NCI-H69 (cell line): ENCODE data around the gene NPAS3.

Experiments used
- DNase-seq: peaks from one replicate; lab custom pipeline; 2025; lab: John Stamatoyannopoulos, UW

NPAS3 gene

GRCh38 chr14:33332497-33332896, 393.8 kb downstream of the NPAS3 start:
- DNase-seq: peak; percentile 22

- no peak for DNase-seq
Measured at GRCh38 chr14:33335366-33335765, 396.7 kb downstream of the NPAS3 start.

GRCh38 chr14:33342299-33342974, 403.8 kb downstream of the NPAS3 start:
- DNase-seq: peak; percentile 33

GRCh38 chr14:33343016-33343415, 404.3 kb downstream of the NPAS3 start:
- DNase-seq: no peak

GRCh38 chr14:33347796-33348195, 409.1 kb downstream of the NPAS3 start:
- DNase-seq: no peak

- DNase-seq: no peak
Measured at GRCh38 chr14:33348510-33348909, 409.8 kb downstream of the NPAS3 start.

- DNase-seq: peak; percentile 21
Measured at GRCh38 chr14:33349871-33350270, 411.2 kb downstream of the NPAS3 start.

GRCh38 chr14:33350366-33350990, 411.8 kb downstream of the NPAS3 start:
- DNase-seq: peak; percentile 53

GRCh38 chr14:33352821-33353220, 414.1 kb downstream of the NPAS3 start:
- no peak for DNase-seq

- DNase-seq: no peak
Measured at GRCh38 chr14:33356181-33356580, 417.5 kb downstream of the NPAS3 start.

- DNase-seq: peak; percentile 62
Measured at GRCh38 chr14:33357225-33358010, 418.7 kb downstream of the NPAS3 start.

GRCh38 chr14:33359288-33359881, 420.7 kb downstream of the NPAS3 start:
- no peak for DNase-seq

- no peak for DNase-seq
Measured at GRCh38 chr14:33362934-33363333, 424.3 kb downstream of the NPAS3 start.

- DNase-seq: no peak
Measured at GRCh38 chr14:33363682-33364081, 425.0 kb downstream of the NPAS3 start.

GRCh38 chr14:33364466-33364865, 425.8 kb downstream of the NPAS3 start:
- DNase-seq: no peak

GRCh38 chr14:33369041-33369440, 430.4 kb downstream of the NPAS3 start:
- DNase-seq: no peak

- no peak for DNase-seq
Measured at GRCh38 chr14:33369972-33370371, 431.3 kb downstream of the NPAS3 start.

GRCh38 chr14:33370426-33370825, 431.7 kb downstream of the NPAS3 start:
- DNase-seq: no peak

- no peak for DNase-seq
Measured at GRCh38 chr14:33375196-33375595, 436.5 kb downstream of the NPAS3 start.

- DNase-seq: no peak
Measured at GRCh38 chr14:33375786-33376185, 437.1 kb downstream of the NPAS3 start.

- DNase-seq: peak; percentile 9
Measured at GRCh38 chr14:33376510-33376909, 437.8 kb downstream of the NPAS3 start.

GRCh38 chr14:33377596-33378390, 439.1 kb downstream of the NPAS3 start:
- no peak for DNase-seq
